ENCODE data around the gene SDS. TPM values are rescaled to one million over a fixed set of nuclear protein-coding genes. Genes with fewer than 3 reads are reported as not detected.
A peak's percentile ranks its signal among the peaks of the same experiment; 100 is the strongest.

SDS gene
- total RNA-seq, 1 donor from 2014 or later = not detected

DNA sequence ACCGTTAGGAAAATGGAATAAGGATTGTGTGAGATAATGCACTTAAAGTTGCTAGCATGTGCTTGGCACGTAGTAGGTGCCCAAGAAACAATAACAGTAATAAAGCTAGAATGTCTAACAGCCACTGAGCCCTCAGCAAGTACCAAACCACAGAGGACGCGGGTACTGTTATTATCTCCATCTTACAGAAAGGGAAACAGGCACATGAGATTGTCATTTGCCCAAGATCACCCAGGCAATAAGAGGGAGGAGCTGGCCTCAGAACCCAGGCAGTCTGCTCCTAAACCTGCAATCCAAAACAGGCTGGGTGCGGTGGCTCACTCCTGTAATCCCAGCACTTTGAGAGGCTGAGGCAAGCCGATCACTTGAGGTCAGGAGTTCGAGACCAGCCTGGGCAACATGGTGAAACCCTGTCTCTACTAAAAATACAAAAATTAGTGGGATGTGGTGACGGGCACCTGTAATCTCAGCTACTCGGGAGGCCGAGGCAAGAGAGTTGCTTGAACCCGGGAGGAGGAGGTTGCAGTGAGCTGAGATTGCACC is 5.1 kb upstream of the SDS start:
- Mint-ChIP-seq H3K27me3 (ENCODE audit: low read depth, unreplicated experiment) (peaks cover 17% of the 10 kb centered on the region), H3K27ac (ENCODE audit: unreplicated experiment) (no peak overlapping the region), H3K36me3 (ENCODE audit: low read depth, unreplicated experiment) (no peaks in the 10 kb centered on the region), H3K4me1 (ENCODE audit: low read depth, unreplicated experiment) (peaks cover 4% of the 10 kb centered on the region), H3K9me3 (ENCODE audit: unreplicated experiment) (peaks cover 2% of the 10 kb centered on the region), H3K4me3 (ENCODE audit: unreplicated experiment) (no peak overlapping the region)
- Histone ChIP-seq H3K9ac (ENCODE audit: low read length) (no peak overlapping the region), H4K20me1 (ENCODE audit: insufficient read depth, low read length) (no peaks in the 10 kb centered on the region), H3K27ac (ENCODE audit: low read depth, low read length) (no peak overlapping the region), H3K79me2 (ENCODE audit: insufficient read depth, low read length) (no peaks in the 10 kb centered on the region), H3K36me3 (ENCODE audit: insufficient read depth, low read length) (no peaks in the 10 kb centered on the region), H2AFZ (ENCODE audit: low read depth, low read length) (no peak overlapping the region), H3K4me1 (ENCODE audit: insufficient read depth, low read length) (no peaks in the 10 kb centered on the region), H3K4me3 (ENCODE audit: insufficient read depth, low read depth, low read length) (no peak overlapping the region), H3K9me3 (ENCODE audit: insufficient read depth, low read depth, low read length) (no peaks in the 10 kb centered on the region), H3K27me3 (ENCODE audit: insufficient read depth, low read length) (peaks cover 2% of the 10 kb centered on the region), H3K4me2 (ENCODE audit: low read length) (no peak overlapping the region)
- FAIRE-seq = no peak
- DNase-seq (ENCODE audit: low read depth) = no peak
- TF ChIP-seq, protein P1, sequence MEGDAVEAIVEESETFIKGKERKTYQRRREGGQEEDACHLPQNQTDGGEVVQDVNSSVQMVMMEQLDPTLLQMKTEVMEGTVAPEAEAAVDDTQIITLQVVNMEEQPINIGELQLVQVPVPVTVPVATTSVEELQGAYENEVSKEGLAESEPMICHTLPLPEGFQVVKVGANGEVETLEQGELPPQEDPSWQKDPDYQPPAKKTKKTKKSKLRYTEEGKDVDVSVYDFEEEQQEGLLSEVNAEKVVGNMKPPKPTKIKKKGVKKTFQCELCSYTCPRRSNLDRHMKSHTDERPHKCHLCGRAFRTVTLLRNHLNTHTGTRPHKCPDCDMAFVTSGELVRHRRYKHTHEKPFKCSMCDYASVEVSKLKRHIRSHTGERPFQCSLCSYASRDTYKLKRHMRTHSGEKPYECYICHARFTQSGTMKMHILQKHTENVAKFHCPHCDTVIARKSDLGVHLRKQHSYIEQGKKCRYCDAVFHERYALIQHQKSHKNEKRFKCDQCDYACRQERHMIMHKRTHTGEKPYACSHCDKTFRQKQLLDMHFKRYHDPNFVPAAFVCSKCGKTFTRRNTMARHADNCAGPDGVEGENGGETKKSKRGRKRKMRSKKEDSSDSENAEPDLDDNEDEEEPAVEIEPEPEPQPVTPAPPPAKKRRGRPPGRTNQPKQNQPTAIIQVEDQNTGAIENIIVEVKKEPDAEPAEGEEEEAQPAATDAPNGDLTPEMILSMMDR (IDR thresholded peaks at IDR 0.05; ENCODE audit: insufficient read depth, low read depth, low read length) = no peak
- TF ChIP-seq EZH2 (IDR thresholded peaks at IDR 0.05; ENCODE audit: insufficient read depth, low read length) = no peak

DNA sequence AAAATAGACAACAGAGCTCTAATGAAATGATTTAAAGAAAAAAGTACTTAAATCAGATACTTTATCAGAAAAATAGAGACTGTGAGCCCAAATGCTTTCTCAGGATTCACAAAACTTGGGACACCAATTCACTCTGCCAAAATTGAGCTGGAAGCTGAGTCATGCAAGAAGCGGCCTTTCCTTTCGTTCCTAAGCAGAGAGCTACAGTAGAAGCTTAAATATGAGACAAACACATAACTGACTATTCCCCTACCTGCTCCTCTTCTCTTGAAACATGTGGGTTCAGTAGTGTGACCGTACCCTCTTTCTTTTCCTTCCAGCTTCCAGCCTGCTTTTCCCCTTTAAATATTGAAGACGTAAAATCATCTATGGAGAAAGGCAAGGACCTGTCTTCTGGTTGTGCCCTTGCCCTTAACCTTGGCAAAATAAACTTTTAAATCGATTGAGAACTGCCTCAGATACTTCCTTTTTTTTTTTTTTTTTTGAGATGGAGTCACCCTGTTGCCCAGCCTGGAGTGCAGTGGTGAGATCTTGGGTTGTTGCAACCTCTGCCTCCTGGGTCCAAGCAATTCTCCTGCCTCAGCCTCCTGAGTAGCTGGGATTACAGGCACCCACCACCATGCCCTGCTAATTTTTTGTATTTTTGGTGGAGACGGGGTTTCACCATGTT is 4.4 kb upstream of the SDS start:
- peaks cover 4% of the 10 kb centered on the region for H3K4me1 Mint-ChIP-seq (ENCODE audit: low read depth, unreplicated experiment)
- Histone ChIP-seq H3K27me3 (ENCODE audit: insufficient read depth, low read length) (peaks cover 2% of the 10 kb centered on the region), H3K9ac (ENCODE audit: low read length) (no peak overlapping the region), H3K4me3 (ENCODE audit: insufficient read depth, low read depth, low read length) (no peak overlapping the region), H3K9me3 (ENCODE audit: insufficient read depth, low read depth, low read length) (no peaks in the 10 kb centered on the region), H3K4me1 (ENCODE audit: insufficient read depth, low read length) (no peaks in the 10 kb centered on the region), H3K36me3 (ENCODE audit: insufficient read depth, low read length) (no peaks in the 10 kb centered on the region), H3K79me2 (ENCODE audit: insufficient read depth, low read length) (no peaks in the 10 kb centered on the region), H2AFZ (ENCODE audit: low read depth, low read length) (no peak overlapping the region), H4K20me1 (ENCODE audit: insufficient read depth, low read length) (no peaks in the 10 kb centered on the region), H3K4me2 (ENCODE audit: low read length) (no peak overlapping the region), H3K27ac (ENCODE audit: low read depth, low read length) (no peak overlapping the region)
- H3K27me3 Mint-ChIP-seq (ENCODE audit: low read depth, unreplicated experiment) = peaks cover 17% of the 10 kb centered on the region
- no peaks in the 10 kb centered on the region for H3K36me3 Mint-ChIP-seq (ENCODE audit: low read depth, unreplicated experiment)
- FAIRE-seq = peak; percentile 60
- TF ChIP-seq, protein P1 (IDR thresholded peaks at IDR 0.05; ENCODE audit: insufficient read depth, low read depth, low read length) = no peak
- H3K27ac Mint-ChIP-seq (ENCODE audit: unreplicated experiment) = no peak overlapping the region
- H3K9me3 Mint-ChIP-seq (ENCODE audit: unreplicated experiment) = peaks cover 2% of the 10 kb centered on the region
- peak; percentile 58 for DNase-seq (ENCODE audit: low read depth)
- no peak overlapping the region for H3K4me3 Mint-ChIP-seq (ENCODE audit: unreplicated experiment)

DNA sequence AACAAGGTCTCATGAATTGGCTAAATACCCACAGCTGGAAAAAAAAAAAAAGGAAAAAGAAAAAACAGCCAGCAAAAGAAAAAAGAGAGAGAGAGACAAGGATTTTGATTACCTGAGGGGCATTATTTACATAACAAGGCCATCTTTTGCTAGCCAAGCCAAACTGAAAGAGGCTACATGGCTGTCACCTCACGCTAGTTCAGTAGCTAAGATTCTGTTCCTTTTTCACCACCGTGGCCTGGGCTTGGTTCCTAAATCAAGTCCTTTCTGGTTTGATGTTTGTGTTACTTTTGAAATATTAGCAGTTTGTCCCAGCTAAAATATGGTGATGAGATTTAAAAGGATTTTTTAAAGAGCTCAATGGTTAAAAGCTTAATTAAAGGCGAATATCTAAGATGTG is 2.0 kb upstream of the SDS start:
- no peak overlapping the region for H2AFZ ChIP-seq (ENCODE audit: low read depth, low read length)
- Mint-ChIP-seq H3K27ac (ENCODE audit: unreplicated experiment) (no peak overlapping the region), H3K4me3 (ENCODE audit: unreplicated experiment) (no peak overlapping the region)

More for the DNA sequence above, 2.0 kb upstream of the SDS start:
- Histone ChIP-seq H3K4me1 (ENCODE audit: insufficient read depth, low read length) (no peaks in the 10 kb centered on the region), H3K36me3 (ENCODE audit: insufficient read depth, low read length) (no peaks in the 10 kb centered on the region), H4K20me1 (ENCODE audit: insufficient read depth, low read length) (no peaks in the 10 kb centered on the region), H3K4me2 (ENCODE audit: low read length) (no peak overlapping the region), H3K9ac (ENCODE audit: low read length) (no peak overlapping the region), H3K27ac (ENCODE audit: low read depth, low read length) (no peak overlapping the region), H3K4me3 (ENCODE audit: insufficient read depth, low read depth, low read length) (no peak overlapping the region), H3K27me3 (ENCODE audit: insufficient read depth, low read length) (no peaks in the 10 kb centered on the region), H3K9me3 (ENCODE audit: insufficient read depth, low read depth, low read length) (no peaks in the 10 kb centered on the region), H3K79me2 (ENCODE audit: insufficient read depth, low read length) (no peaks in the 10 kb centered on the region)
- no peak for TF ChIP-seq EZH2 (IDR thresholded peaks at IDR 0.05; ENCODE audit: insufficient read depth, low read length)
- TF ChIP-seq, protein P1 (IDR thresholded peaks at IDR 0.05; ENCODE audit: insufficient read depth, low read depth, low read length) = no peak
- FAIRE-seq (no peak), DNase-seq (ENCODE audit: low read depth) (no peak)
- peaks cover 4% of the 10 kb centered on the region for H3K4me1 Mint-ChIP-seq (ENCODE audit: low read depth, unreplicated experiment)
- H3K27me3 Mint-ChIP-seq (ENCODE audit: low read depth, unreplicated experiment) = peaks cover 10% of the 10 kb centered on the region
- H3K36me3 Mint-ChIP-seq (ENCODE audit: low read depth, unreplicated experiment) = no peaks in the 10 kb centered on the region
- peaks cover 2% of the 10 kb centered on the region for H3K9me3 Mint-ChIP-seq (ENCODE audit: unreplicated experiment)
